GM18907 (cell line): Measurements from ENCODE around the gene PLXNA2.

Experiments used
- ATAC-seq: cut with Tn5 transposase; IDR thresholded peaks from one replicate; pipeline ENCODE4 v1.9.1; 2021; ENCODE audit warnings: mild to moderate bottlenecking, moderate library complexity; ENCODE audit not compliant: unreplicated experiment

Gene PLXNA2

DNA sequence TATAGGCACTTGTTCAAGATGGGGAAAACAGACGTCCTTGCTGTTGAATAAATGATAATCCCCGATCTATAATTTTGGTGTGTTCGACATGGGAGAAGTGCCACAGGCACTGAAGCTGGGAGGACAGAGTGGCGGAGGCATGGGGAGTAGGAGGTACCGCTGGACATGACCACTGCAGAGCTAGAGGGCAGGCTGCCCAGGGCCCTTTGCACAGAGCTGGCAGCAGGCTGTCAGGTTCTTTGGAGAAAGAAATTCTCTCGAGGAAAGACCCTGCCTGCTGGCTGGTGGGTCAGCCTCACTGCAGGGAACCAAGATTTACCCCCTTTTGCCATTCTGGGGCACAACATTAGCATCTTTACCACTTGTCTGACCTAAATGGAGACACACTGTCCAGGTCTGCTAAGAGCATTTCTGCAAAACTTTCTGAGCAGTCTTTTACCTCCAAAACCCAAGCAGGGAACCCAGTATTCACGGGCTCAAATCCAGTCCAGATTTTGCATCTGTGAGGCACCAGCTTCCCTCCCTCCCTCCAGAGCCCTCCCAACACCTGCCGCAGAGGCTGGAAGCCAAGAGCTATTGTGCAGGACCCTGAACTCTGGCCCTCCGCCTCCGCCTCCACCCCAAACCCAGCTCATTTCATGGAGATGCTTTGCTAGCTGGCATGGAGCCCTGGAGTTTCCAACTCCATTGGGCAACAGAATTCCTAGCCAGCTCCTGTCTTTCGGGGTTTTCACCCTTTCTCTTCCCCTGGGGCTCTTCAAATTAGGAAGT is 142.3 kb downstream of the PLXNA2 start:
- no peak for ATAC-seq

GRCh38 chr1:208100906-208101305 is 143.3 kb downstream of the PLXNA2 start:
- no peak for ATAC-seq

- ATAC-seq: no peak
Observed at GRCh38 chr1:208100106-208100505, 144.1 kb downstream of the PLXNA2 start.

- ATAC-seq: no peak
Observed at GRCh38 chr1:208098773-208099172, 145.4 kb downstream of the PLXNA2 start.

GRCh38 chr1:208093754-208094719 is 150.1 kb downstream of the PLXNA2 start:
- ATAC-seq: peak; percentile 51

DNA sequence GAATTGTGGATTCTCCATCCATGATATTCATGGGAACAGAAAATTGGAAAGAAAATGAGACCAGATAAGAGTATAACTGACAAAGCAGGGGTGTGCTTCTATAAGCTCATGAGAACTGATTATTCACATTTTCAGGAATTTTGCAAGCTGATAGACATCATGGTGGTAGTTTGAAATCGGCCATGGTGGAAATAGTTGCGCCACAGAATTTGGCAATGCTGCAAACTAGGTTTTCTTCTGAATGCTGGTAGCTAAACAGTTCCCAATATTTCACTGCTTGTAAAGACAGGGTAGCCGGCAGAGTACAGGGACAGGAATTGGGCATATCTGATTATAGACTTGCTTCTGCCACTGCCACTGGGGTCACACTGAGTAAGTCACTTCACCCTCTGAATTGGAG is 151.1 kb downstream of the PLXNA2 start:
- ATAC-seq: no peak

GRCh38 chr1:208090388-208091301 is 153.5 kb downstream of the PLXNA2 start:
- no peak for ATAC-seq

- ATAC-seq: no peak
Observed at GRCh38 chr1:208089761-208090370, 154.3 kb downstream of the PLXNA2 start.

- ATAC-seq: no peak
Observed at GRCh38 chr1:208089149-208089548, 155.0 kb downstream of the PLXNA2 start.

- ATAC-seq: no peak
Observed at GRCh38 chr1:208088319-208088718, 155.9 kb downstream of the PLXNA2 start.

GRCh38 chr1:208085655-208086515 is 158.3 kb downstream of the PLXNA2 start:
- ATAC-seq: no peak

DNA sequence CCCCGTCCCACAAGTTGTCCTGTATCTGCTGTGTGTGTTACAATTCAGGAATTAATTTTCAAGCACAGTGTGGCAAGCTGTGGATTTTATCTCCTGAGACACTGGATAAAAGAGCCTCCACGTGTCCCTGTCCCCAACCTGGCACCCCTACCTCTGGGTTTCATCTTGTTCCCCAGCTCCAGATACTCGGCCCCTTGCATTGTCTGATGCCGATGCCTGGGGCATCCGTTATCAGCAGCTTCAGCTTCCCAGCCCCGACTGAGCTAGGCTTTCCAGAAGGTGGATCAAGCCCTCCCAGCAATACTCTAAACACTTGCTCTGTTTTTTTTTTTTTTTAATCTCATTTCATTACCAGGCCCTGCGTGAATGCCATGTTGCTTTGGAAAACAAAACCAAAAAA is 159.4 kb downstream of the PLXNA2 start:
- no peak for ATAC-seq

GRCh38 chr1:208084220-208084619 is 160.0 kb downstream of the PLXNA2 start:
- ATAC-seq: no peak

DNA sequence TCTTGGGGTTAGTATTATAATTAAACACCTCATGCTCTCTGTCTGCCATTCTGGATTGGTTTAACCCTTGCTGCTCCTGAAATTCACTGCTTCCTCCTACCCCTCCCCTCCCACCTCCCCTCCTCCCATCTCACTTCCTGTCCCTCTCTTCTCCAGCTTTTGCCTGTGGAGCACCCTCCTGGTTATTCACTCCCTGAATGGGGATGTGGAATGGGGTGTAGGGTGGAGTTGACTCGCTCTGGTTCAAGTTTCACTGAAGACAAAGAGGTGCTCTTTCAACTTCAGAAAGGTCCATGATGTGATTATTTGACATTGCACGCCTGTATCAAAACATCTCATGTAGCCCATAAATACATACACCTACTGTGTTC is 160.5 kb downstream of the PLXNA2 start:
- no peak for ATAC-seq

- ATAC-seq: no peak
Observed at GRCh38 chr1:208083016-208083714, 161.0 kb downstream of the PLXNA2 start.

GRCh38 chr1:208081972-208082371 is 162.2 kb downstream of the PLXNA2 start:
- no peak for ATAC-seq

DNA sequence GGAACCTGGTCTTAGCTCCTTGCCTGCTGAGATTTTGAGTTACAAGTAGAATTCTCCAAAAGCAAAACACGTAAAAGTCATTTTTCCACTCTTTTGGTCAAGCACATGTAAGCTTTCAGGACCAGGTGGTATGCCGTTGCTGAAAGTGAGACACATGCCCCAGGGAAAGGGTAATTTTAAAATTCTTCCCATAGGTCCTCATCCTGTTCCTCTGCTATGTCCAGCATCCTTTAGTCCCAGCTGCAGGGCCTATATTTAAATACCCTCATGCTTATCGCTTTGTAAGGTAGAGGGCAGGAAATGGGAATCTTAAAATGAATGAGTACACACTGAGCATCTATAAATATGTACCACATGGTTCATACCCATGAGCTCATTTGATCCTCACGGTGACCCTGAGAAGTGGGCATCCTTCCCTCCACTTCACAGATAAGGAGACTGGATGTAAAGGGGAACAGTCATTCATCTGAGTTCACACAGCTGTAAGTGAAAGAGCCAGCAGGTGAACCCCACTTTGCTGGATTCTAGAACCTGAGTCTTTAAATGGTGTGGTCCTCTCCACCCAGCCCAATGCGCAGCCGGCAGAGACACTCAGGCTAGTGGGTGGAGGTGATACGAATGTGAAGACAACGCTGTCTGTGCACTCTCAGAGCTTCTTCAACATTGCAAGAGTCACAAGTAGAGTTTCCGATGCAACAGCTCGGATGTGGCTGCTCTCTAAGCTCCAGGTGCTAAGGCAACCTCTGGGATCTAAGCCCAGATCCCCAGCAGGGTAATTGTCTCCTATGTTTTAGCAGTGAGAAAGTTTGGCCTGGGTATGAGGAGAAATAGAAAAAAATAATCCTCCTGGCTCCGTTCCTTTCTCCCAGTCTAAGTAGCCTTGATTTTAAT is 163.5 kb downstream of the PLXNA2 start:
- no peak for ATAC-seq

DNA sequence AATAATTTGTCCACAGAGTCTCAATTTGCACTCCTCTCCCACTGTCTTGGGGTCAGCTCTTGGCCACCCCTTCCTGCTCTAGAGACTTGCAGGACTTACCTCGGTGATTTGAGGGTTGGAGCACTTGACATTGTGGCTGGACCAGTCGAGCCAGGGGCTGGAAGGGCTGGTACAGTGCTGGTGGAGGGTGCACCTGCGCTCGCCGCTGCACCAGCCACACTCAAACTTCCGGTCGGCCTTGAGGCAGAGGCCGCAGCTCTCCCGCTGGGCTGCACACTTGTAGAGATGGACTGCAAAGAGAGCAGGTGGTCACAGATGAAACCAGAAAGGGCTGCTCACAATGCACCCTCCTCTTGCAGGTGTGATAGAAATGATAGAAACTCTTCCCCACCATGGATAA is 165.0 kb downstream of the PLXNA2 start:
- ATAC-seq: no peak
